ENCODE measurements around the gene KIF26B. TPM values are rescaled to one million over a fixed set of nuclear protein-coding genes. Genes with fewer than 3 reads are reported as not detected.

KIF26B gene
- total and polyA plus RNA-seq, 2 experiments from 2014 or later, result 0.03 to 0.76 TPM

GRCh38 chr1:245220381-245220985 is 65.7 kb downstream of the KIF26B start (continued):
- TF ChIP-seq ZNF462 (CRISPR knock-in tag; IDR thresholded peaks at IDR 0.05) (no peak), STAT1 (IDR thresholded peaks at IDR 0.05; ENCODE audit: unreplicated experiment) (no peak), ZNF114 (CRISPR knock-in tag; IDR thresholded peaks at IDR 0.05) (no peak), ZNF331 (CRISPR knock-in tag; IDR thresholded peaks at IDR 0.05; ENCODE audit: low read depth) (no peak)

GRCh38 chr1:245221805-245222204 is 67.0 kb downstream of the KIF26B start:
- Histone ChIP-seq H3K27me3 (ENCODE audit: insufficient read depth) (no peaks in the 10 kb centered on the region), H3K27ac (ENCODE audit: low read depth) (no peak overlapping the region), H3F3A (replicated peaks; ENCODE audit: low read depth) (no peaks in the 10 kb centered on the region), H2AFZ (no peak overlapping the region), H3K4me1 (ENCODE audit: insufficient read depth) (peaks cover 9% of the 10 kb centered on the region; the same call in 1 of the 2 replicates), H3K79me2 (replicated peaks; ENCODE audit: insufficient read depth) (no peaks in the 10 kb centered on the region), H3K9me2 (ENCODE audit: insufficient read depth) (no peaks in the 10 kb centered on the region), H3K4me2 (no peak overlapping the region), H3K4me3 (no peak overlapping the region), H3K36me3 (ENCODE audit: insufficient read depth) (no peaks in the 10 kb centered on the region), H4K20me1 (replicated peaks; ENCODE audit: insufficient read depth) (no peaks in the 10 kb centered on the region)
- no peak for ATAC-seq
- Mint-ChIP-seq H3K9me3 (no peaks in the 10 kb centered on the region), H3K27ac (no peak overlapping the region), H3K4me1 (peaks cover 17% of the 10 kb centered on the region), H3K4me3 (no peak overlapping the region), H3K36me3 (ENCODE audit: low read depth) (no peaks in the 10 kb centered on the region), H3K27me3 (ENCODE audit: insufficient read depth, low read depth, poor library complexity) (peaks cover 1% of the 10 kb centered on the region)
- TF ChIP-seq ZNF114 (CRISPR knock-in tag; IDR thresholded peaks at IDR 0.05), result no peak
- TF ChIP-seq JUNB (IDR thresholded peaks at IDR 0.05; ENCODE audit: unreplicated experiment), result no peak
- TF ChIP-seq POLR2AphosphoS5 (IDR thresholded peaks at IDR 0.05; ENCODE audit: low read depth), result no peak
- no peak for TF ChIP-seq REST (IDR thresholded peaks at IDR 0.05; ENCODE audit: unreplicated experiment)
- no peak for DNase-seq (ENCODE audit: low spot score)
